ENCODE results near the gene APOL2. TPM values are rescaled to one million over a fixed set of nuclear protein-coding genes. Genes with fewer than 3 reads are reported as not detected.
A peak's percentile ranks its signal among the peaks of the same experiment; 100 is the strongest.

APOL2 gene
- total RNA-seq, 1 donor from 2014 or later = 77.2 TPM

DNA sequence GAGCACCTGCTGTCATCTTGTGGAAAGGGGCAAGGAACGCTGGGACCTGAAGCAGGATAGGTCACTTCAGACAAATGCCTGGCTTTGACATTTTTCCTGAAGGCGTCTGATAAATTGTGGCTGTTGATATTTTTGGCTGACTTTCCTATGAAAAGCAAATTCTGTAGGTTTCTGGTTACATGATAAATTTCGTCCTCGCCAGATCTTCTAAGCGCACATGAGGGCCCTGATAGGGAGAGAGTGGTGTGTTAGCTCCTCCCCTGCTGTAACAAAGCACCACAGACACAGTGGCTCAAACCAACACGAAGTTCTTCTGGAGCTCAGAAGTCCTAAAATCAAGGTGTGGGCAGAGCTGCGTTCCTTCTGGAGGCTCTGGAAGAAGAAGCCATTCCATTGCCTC, 57.3 kb downstream of the APOL2 start:
- peaks cover 24% of the 10 kb centered on the region for H3K27me3 Mint-ChIP-seq (ENCODE audit: low read depth, unreplicated experiment)
- Histone ChIP-seq H3K36me3 (ENCODE audit: insufficient read depth, low read length) (no peaks in the 10 kb centered on the region), H3K4me1 (ENCODE audit: insufficient read depth, low read length) (no peaks in the 10 kb centered on the region), H3K79me2 (ENCODE audit: insufficient read depth, low read length) (no peaks in the 10 kb centered on the region), H2AFZ (ENCODE audit: low read depth, low read length) (no peak overlapping the region), H3K4me3 (ENCODE audit: insufficient read depth, low read depth, low read length) (no peak overlapping the region), H3K9me3 (ENCODE audit: insufficient read depth, low read depth, low read length) (no peaks in the 10 kb centered on the region), H3K9ac (ENCODE audit: low read length) (no peak overlapping the region), H4K20me1 (ENCODE audit: insufficient read depth, low read length) (no peaks in the 10 kb centered on the region), H3K4me2 (ENCODE audit: low read length) (no peak overlapping the region), H3K27ac (ENCODE audit: low read depth, low read length) (no peak overlapping the region), H3K27me3 (ENCODE audit: insufficient read depth, low read length) (peaks cover 20% of the 10 kb centered on the region)
- DNase-seq (ENCODE audit: low read depth) (peak; percentile 31), FAIRE-seq (no peak)
- H3K9me3 Mint-ChIP-seq (ENCODE audit: unreplicated experiment) = no peaks in the 10 kb centered on the region
- H3K27ac Mint-ChIP-seq (ENCODE audit: unreplicated experiment) = no peak overlapping the region
- no peak overlapping the region for H3K4me3 Mint-ChIP-seq (ENCODE audit: unreplicated experiment)
- H3K36me3 Mint-ChIP-seq (ENCODE audit: low read depth, unreplicated experiment) = no peaks in the 10 kb centered on the region
- TF ChIP-seq, protein P1, sequence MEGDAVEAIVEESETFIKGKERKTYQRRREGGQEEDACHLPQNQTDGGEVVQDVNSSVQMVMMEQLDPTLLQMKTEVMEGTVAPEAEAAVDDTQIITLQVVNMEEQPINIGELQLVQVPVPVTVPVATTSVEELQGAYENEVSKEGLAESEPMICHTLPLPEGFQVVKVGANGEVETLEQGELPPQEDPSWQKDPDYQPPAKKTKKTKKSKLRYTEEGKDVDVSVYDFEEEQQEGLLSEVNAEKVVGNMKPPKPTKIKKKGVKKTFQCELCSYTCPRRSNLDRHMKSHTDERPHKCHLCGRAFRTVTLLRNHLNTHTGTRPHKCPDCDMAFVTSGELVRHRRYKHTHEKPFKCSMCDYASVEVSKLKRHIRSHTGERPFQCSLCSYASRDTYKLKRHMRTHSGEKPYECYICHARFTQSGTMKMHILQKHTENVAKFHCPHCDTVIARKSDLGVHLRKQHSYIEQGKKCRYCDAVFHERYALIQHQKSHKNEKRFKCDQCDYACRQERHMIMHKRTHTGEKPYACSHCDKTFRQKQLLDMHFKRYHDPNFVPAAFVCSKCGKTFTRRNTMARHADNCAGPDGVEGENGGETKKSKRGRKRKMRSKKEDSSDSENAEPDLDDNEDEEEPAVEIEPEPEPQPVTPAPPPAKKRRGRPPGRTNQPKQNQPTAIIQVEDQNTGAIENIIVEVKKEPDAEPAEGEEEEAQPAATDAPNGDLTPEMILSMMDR (IDR thresholded peaks at IDR 0.05; ENCODE audit: insufficient read depth, low read depth, low read length) = no peak
- no peak for TF ChIP-seq EZH2 (IDR thresholded peaks at IDR 0.05; ENCODE audit: insufficient read depth, low read length)
- H3K4me1 Mint-ChIP-seq (ENCODE audit: low read depth, unreplicated experiment) = peaks cover 2% of the 10 kb centered on the region

DNA sequence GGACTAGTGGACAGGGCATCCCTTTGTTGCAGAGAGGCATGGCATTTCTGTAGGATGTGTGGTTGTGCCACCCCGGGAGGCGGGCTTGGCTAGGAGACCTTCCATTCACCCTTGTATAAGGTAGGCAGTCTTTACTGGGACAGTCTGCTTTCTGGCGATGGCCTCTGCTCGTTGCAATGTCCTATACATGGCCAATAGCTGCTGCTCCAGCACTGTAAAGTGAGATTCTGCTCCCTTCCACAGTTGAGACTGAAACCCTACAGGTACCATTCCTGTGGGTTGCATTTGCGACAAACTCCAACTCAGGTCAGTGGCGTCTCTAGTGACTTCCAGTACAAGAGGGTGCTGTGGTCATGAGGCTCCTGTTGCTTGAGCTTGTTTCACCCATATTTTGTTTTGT, 58.4 kb downstream of the APOL2 start:
- H3K4me1 Mint-ChIP-seq (ENCODE audit: low read depth, unreplicated experiment) = peaks cover 2% of the 10 kb centered on the region
- H4K20me1 ChIP-seq (ENCODE audit: insufficient read depth, low read length) = no peaks in the 10 kb centered on the region
- no peaks in the 10 kb centered on the region for H3K36me3 Mint-ChIP-seq (ENCODE audit: low read depth, unreplicated experiment)
- DNase-seq (ENCODE audit: low read depth) (no peak), FAIRE-seq (no peak)
- H3K79me2 ChIP-seq (ENCODE audit: insufficient read depth, low read length) = no peaks in the 10 kb centered on the region
- no peaks in the 10 kb centered on the region for H3K4me1 ChIP-seq (ENCODE audit: insufficient read depth, low read length)
- H3K27me3 ChIP-seq (ENCODE audit: insufficient read depth, low read length) = peaks cover 20% of the 10 kb centered on the region
- no peak overlapping the region for H2AFZ ChIP-seq (ENCODE audit: low read depth, low read length)
- no peaks in the 10 kb centered on the region for H3K9me3 ChIP-seq (ENCODE audit: insufficient read depth, low read depth, low read length)
- H3K27ac Mint-ChIP-seq (ENCODE audit: unreplicated experiment) = no peak overlapping the region
- H3K9me3 Mint-ChIP-seq (ENCODE audit: unreplicated experiment) = no peaks in the 10 kb centered on the region
- H3K4me2 ChIP-seq (ENCODE audit: low read length) = no peak overlapping the region
- H3K4me3 ChIP-seq (ENCODE audit: insufficient read depth, low read depth, low read length) = no peak overlapping the region
- no peaks in the 10 kb centered on the region for H3K36me3 ChIP-seq (ENCODE audit: insufficient read depth, low read length)
- H3K27ac ChIP-seq (ENCODE audit: low read depth, low read length) = no peak overlapping the region
- no peak overlapping the region for H3K9ac ChIP-seq (ENCODE audit: low read length)
- H3K4me3 Mint-ChIP-seq (ENCODE audit: unreplicated experiment) = peak overlapping the region; percentile 14
- TF ChIP-seq, protein P1 (IDR thresholded peaks at IDR 0.05; ENCODE audit: insufficient read depth, low read depth, low read length) = no peak
- TF ChIP-seq EZH2 (IDR thresholded peaks at IDR 0.05; ENCODE audit: insufficient read depth, low read length) = no peak
- H3K27me3 Mint-ChIP-seq (ENCODE audit: low read depth, unreplicated experiment) = peaks cover 18% of the 10 kb centered on the region

DNA sequence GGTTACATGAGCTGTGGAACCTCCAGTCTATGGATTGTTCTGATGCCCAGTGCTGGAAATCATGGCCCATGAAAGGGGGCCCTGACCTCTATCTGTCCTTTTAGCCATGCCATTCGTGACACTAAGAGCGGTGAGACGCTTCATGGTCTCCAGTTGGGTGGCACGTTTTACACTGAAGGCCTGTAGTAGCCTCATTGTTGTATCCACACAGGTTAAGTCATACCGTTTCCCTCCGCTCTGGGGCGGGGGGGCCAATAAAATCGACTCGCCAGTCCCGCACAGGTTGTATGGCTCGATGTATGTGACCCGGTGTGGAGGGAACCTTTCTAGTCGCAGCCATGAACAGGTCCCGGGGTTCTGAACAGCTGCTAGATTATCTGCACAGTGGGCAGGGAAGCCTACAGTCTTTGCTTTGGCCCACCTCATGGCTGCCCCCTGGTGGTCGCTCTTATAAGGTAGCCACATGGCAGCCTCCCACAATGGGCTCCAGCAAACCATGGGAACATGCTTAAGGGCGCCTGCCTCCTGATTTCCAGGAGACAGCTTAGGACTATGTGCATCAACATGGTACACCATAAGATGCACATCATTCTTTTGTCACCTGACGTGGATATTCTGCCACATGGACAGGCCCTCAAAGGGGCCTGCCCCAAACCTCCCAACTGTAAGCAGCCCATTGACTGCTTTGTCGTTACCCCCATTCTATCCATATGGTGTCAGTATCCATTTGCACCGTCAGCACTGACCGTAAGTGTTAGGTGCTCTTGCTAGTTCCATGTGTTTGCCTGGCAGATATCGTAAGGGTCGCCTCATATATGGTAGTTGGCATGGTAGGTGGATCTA, 59.1 kb downstream of the APOL2 start:
- Mint-ChIP-seq H3K36me3 (ENCODE audit: low read depth, unreplicated experiment) (no peaks in the 10 kb centered on the region), H3K4me1 (ENCODE audit: low read depth, unreplicated experiment) (peaks cover 2% of the 10 kb centered on the region), H3K9me3 (ENCODE audit: unreplicated experiment) (no peaks in the 10 kb centered on the region), H3K27ac (ENCODE audit: unreplicated experiment) (no peak overlapping the region), H3K4me3 (ENCODE audit: unreplicated experiment) (no peak overlapping the region), H3K27me3 (ENCODE audit: low read depth, unreplicated experiment) (peaks cover 16% of the 10 kb centered on the region)
- FAIRE-seq (no peak), DNase-seq (ENCODE audit: low read depth) (no peak)
- Histone ChIP-seq H3K9ac (ENCODE audit: low read length) (no peak overlapping the region), H2AFZ (ENCODE audit: low read depth, low read length) (no peak overlapping the region), H3K4me2 (ENCODE audit: low read length) (no peak overlapping the region), H3K4me1 (ENCODE audit: insufficient read depth, low read length) (no peaks in the 10 kb centered on the region), H3K27ac (ENCODE audit: low read depth, low read length) (no peak overlapping the region), H3K79me2 (ENCODE audit: insufficient read depth, low read length) (no peaks in the 10 kb centered on the region), H3K4me3 (ENCODE audit: insufficient read depth, low read depth, low read length) (no peak overlapping the region), H4K20me1 (ENCODE audit: insufficient read depth, low read length) (no peaks in the 10 kb centered on the region), H3K27me3 (ENCODE audit: insufficient read depth, low read length) (peaks cover 20% of the 10 kb centered on the region), H3K36me3 (ENCODE audit: insufficient read depth, low read length) (no peaks in the 10 kb centered on the region), H3K9me3 (ENCODE audit: insufficient read depth, low read depth, low read length) (no peaks in the 10 kb centered on the region)
- TF ChIP-seq, protein P1 (IDR thresholded peaks at IDR 0.05; ENCODE audit: insufficient read depth, low read depth, low read length) = peak; percentile 70
- TF ChIP-seq EZH2 (IDR thresholded peaks at IDR 0.05; ENCODE audit: insufficient read depth, low read length) = no peak

All from astrocyte (in vitro differentiated cells and primary cell).